ENCODE results near the gene SLC49A3. TPM values are rescaled to one million over a fixed set of nuclear protein-coding genes. Genes with fewer than 3 reads are reported as not detected.
A peak's percentile ranks its signal among the peaks of the same experiment; 100 is the strongest.

Gene SLC49A3
- total and polyA plus RNA-seq, 9 donors: 0.43 to 5.2 (median 2.1) TPM

DNA sequence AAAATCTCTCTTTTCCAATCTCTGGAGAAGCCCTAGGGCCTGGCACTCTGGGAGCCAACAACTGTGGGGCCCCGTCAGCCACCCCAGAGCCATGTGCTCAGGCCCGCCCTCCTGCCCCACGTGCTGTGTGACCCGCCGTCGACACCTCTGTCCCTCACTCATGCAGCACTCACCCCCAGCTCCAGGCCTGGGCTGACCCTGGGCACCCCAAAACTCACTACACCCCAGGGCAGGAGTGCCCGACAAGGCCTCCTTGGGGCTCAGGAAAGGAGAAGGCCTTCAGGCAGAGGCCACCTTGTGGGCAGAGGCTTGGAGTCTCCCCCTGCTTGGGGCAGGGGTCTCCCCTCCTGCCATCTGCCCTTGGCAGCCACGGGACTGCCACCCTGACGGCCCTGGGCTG is 8.9 kb downstream of the SLC49A3 start:
- Histone ChIP-seq H3K27ac (no peak overlapping the region), H3K9me3 (no peaks in the 10 kb centered on the region), H3K27me3 (no peaks in the 10 kb centered on the region), H3K4me1 (ENCODE audit: insufficient read depth) (peaks cover 3% of the 10 kb centered on the region), H3K4me3 (no peak overlapping the region), H3K36me3 (no peaks in the 10 kb centered on the region)
- DNase-seq: peak in 2 of 5 donors; percentile 20 to 25
- intact Hi-C loops (cut with DNase I): no loop called here
- 67 to 77% (median 71%) methylated on average over 9 of the region's 9 CpGs for WGBS, 3 donors
- no peak for TF ChIP-seq POLR2A (IDR thresholded peaks at IDR 0.05)
- TF ChIP-seq, protein P1, sequence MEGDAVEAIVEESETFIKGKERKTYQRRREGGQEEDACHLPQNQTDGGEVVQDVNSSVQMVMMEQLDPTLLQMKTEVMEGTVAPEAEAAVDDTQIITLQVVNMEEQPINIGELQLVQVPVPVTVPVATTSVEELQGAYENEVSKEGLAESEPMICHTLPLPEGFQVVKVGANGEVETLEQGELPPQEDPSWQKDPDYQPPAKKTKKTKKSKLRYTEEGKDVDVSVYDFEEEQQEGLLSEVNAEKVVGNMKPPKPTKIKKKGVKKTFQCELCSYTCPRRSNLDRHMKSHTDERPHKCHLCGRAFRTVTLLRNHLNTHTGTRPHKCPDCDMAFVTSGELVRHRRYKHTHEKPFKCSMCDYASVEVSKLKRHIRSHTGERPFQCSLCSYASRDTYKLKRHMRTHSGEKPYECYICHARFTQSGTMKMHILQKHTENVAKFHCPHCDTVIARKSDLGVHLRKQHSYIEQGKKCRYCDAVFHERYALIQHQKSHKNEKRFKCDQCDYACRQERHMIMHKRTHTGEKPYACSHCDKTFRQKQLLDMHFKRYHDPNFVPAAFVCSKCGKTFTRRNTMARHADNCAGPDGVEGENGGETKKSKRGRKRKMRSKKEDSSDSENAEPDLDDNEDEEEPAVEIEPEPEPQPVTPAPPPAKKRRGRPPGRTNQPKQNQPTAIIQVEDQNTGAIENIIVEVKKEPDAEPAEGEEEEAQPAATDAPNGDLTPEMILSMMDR (IDR thresholded peaks at IDR 0.05): no peak
- TF ChIP-seq EP300 (IDR thresholded peaks at IDR 0.05): no peak

DNA sequence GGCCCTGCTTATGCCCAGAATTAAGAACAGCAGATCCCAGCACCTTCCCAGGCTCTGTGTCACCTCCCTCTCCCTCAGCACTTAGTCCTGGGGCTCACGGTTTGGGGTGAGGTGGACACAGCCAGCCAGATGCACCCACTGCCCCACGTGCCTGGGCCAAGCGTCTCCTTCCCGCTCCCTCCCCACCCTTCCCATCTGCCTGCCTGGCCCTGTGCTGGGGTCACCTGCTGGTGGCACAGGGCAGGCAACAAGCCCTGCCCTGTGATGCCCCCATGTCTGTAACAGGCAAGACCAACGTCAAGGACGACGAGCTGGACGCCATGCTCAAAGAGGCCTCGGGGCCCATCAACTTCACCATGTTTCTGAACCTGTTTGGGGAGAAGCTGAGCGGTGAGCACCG is 9.3 kb downstream of the SLC49A3 start:
- intact Hi-C loops (cut with DNase I): loop anchor here in 1 of 4 donors (10.0 kb wide), 2 partner anchors 105 to 1785 kb away; partner anchors contain the start of gene RNF4
- Histone ChIP-seq H3K27ac (no peak overlapping the region), H3K4me3 (no peak overlapping the region), H3K27me3 (no peaks in the 10 kb centered on the region), H3K36me3 (no peaks in the 10 kb centered on the region), H3K9me3 (no peaks in the 10 kb centered on the region), H3K4me1 (ENCODE audit: insufficient read depth) (peaks cover 5% of the 10 kb centered on the region)
- WGBS, 3 donors: 72 to 74% (median 74%) methylated on average over 11 of the region's 11 CpGs
- DNase-seq: no peak
- no peak for TF ChIP-seq EP300 (IDR thresholded peaks at IDR 0.05)
- TF ChIP-seq, protein P1 (IDR thresholded peaks at IDR 0.05): no peak

DNA sequence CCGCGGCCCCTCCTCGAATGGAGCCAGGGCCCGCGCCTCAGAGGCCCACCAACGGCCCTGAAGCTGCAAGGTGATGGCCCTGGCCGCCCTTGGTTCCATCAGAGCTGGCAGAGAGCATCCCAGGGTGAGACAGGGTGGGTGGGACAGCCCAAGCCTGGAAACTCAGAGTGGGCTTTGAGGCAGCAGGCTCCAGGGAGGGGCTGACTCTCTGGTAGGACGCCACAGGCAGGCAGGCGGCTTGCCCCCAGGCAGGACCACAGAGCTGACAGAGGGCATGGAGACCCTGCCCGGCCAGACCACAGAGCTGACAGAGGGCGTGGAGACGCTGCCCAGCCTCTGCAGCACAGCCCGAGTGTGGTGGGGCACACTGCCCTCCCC is 9.9 kb downstream of the SLC49A3 start:
- Histone ChIP-seq H3K9me3 (no peaks in the 10 kb centered on the region), H3K27ac (no peak overlapping the region), H3K4me3 (no peak overlapping the region), H3K4me1 (ENCODE audit: insufficient read depth) (peaks cover 5% of the 10 kb centered on the region), H3K36me3 (no peaks in the 10 kb centered on the region), H3K27me3 (no peaks in the 10 kb centered on the region)
- TF ChIP-seq EP300 (IDR thresholded peaks at IDR 0.05): no peak
- TF ChIP-seq POLR2A (IDR thresholded peaks at IDR 0.05): no peak
- TF ChIP-seq, protein P1 (IDR thresholded peaks at IDR 0.05): no peak
- DNase-seq: no peak
- intact Hi-C loops (cut with DNase I): loop anchor here in 1 of 4 donors (10.0 kb wide), 2 partner anchors 106 to 1786 kb away; partner anchors contain the start of gene RNF4
- 56 to 78% (median 66%) methylated on average over 10 to 13 of the region's 13 CpGs for WGBS, 3 donors

DNA sequence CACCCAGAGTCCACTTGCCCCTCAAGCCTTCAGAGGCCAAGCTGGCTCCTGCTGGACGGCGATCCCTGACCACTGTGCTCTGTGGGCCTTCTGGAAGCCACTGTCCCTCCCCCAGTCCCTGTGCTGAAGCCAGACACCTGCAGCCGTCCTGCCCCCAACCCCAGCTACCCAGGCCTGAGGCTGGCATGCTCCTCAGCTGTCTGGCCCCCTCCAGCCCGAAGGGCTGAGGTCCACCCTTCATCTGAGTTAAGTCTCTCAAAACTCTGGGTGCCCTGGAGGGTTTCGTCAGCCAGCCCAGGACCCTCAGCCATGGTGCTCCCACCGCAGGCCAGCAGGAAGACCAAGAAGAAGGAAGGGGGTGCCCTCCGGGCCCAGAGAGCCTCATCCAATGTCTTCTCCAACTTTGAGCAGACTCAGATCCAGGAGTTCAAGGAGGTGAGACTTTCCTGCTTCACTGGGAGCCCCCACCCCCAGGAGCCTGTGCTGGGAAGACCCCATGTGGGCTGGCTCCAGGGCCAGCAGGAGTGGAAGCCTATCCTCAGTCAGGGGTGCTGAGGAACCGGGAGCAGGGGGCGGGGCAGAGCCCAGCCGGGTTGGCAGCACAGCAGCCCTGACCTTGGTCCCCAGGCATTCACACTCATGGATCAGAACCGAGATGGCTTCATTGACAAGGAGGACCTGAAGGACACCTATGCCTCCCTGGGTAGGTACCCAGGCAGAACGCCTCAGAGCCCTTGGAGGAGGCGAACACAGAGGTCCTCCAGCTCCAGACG is 10.4 kb downstream of the SLC49A3 start:
- 48 to 64% (median 61%) methylated on average over 12 to 14 of the region's 14 CpGs for WGBS, 3 donors
- H3K36me3 ChIP-seq: no peaks in the 10 kb centered on the region
- intact Hi-C loops (cut with DNase I): loop anchor here in 1 of 4 donors (10.0 kb wide), 2 partner anchors 106 to 1786 kb away; partner anchors contain the start of gene RNF4
- no peak overlapping the region for H3K4me3 ChIP-seq
- no peak for DNase-seq
- H3K9me3 ChIP-seq: no peaks in the 10 kb centered on the region
- H3K27me3 ChIP-seq: no peaks in the 10 kb centered on the region
- TF ChIP-seq POLR2A (IDR thresholded peaks at IDR 0.05) (no peak), EP300 (IDR thresholded peaks at IDR 0.05) (no peak)
- TF ChIP-seq, protein P1 (IDR thresholded peaks at IDR 0.05): no peak
- no peak overlapping the region for H3K27ac ChIP-seq
- peaks cover 6% of the 10 kb centered on the region for H3K4me1 ChIP-seq (ENCODE audit: insufficient read depth)
